PC-3 (cell line): ENCODE measurements around the gene THEMIS.

Experiments
- EZH2 ChIP-seq: fragments of 300-600 bp; sonication (generic); IDR thresholded peaks from one replicate; pipeline ENCODE4 v1.6.1; 2017; ENCODE audit warnings: antibody characterized with exemption, mild to moderate bottlenecking, low read length; ENCODE audit not compliant: unreplicated experiment
- EZH2phosphoT487 ChIP-seq: fragments of 300-600 bp; sonication (generic); IDR thresholded peaks from 2 replicates; pipeline ENCODE4 v1.6.1; 2018; ENCODE audit warnings: mild to moderate bottlenecking, antibody characterized with exemption, low read length, borderline replicate concordance
- TF ChIP-seq, protein P1 (sequence below): fragments of 300-600 bp; sonication (generic); conservative IDR thresholded peaks from 2 replicates; pipeline ENCODE4 v1.5.1; 2017; ENCODE audit warnings: antibody characterized with exemption, low read depth, mild to moderate bottlenecking, low read length

DNA sequence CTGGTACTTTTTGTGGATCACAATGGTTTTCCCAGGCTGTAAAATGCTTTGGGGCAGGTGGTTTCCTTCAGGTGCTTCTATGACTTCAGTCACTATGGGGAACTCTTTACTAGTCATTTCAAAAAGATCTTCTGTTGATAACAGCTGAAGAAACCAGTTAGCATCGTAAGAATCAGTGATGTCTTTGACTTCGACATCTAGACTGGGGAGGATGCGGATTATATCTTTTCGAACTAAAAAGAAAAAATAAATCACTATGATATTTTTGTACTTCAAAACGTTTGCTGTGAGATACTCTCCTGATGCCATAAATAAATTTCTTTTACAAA lies 87.2 kb downstream of the THEMIS start:
- TF ChIP-seq, protein P1, sequence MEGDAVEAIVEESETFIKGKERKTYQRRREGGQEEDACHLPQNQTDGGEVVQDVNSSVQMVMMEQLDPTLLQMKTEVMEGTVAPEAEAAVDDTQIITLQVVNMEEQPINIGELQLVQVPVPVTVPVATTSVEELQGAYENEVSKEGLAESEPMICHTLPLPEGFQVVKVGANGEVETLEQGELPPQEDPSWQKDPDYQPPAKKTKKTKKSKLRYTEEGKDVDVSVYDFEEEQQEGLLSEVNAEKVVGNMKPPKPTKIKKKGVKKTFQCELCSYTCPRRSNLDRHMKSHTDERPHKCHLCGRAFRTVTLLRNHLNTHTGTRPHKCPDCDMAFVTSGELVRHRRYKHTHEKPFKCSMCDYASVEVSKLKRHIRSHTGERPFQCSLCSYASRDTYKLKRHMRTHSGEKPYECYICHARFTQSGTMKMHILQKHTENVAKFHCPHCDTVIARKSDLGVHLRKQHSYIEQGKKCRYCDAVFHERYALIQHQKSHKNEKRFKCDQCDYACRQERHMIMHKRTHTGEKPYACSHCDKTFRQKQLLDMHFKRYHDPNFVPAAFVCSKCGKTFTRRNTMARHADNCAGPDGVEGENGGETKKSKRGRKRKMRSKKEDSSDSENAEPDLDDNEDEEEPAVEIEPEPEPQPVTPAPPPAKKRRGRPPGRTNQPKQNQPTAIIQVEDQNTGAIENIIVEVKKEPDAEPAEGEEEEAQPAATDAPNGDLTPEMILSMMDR, result no peak
- TF ChIP-seq EZH2 (no peak), EZH2phosphoT487 (no peak)
